ENCODE measurements around the gene NTM.
A peak's percentile ranks its signal among the peaks of the same experiment; 100 is the strongest.

NTM gene

GRCh38 chr11:132300283-132300682, 929.9 kb downstream of the NTM start:
- DNase-seq (ENCODE audit: insufficient read length, low spot score) (no peak), FAIRE-seq (no peak)
- TF ChIP-seq POU2F2 (IDR thresholded peaks at IDR 0.05; ENCODE audit: low read depth, low read length) = no peak
- no peak for TF ChIP-seq PAX5 (IDR thresholded peaks at IDR 0.05; ENCODE audit: insufficient read depth, low read length, severe bottlenecking)
- no peak for TF ChIP-seq SPI1 (IDR thresholded peaks at IDR 0.05; ENCODE audit: low read depth, low read length)

GRCh38 chr11:132301465-132301864, 931.0 kb downstream of the NTM start:
- DNase-seq (ENCODE audit: insufficient read length, low spot score) = no peak
- TF ChIP-seq PAX5 (IDR thresholded peaks at IDR 0.05; ENCODE audit: insufficient read depth, low read length, severe bottlenecking) (no peak), SPI1 (IDR thresholded peaks at IDR 0.05; ENCODE audit: low read depth, low read length) (no peak), POLR2A (IDR thresholded peaks at IDR 0.05; ENCODE audit: low read depth, low read length) (no peak), POU2F2 (IDR thresholded peaks at IDR 0.05; ENCODE audit: low read depth, low read length) (no peak), POLR2AphosphoS5 (IDR thresholded peaks at IDR 0.05; ENCODE audit: low read depth, low read length) (no peak), TAF1 (IDR thresholded peaks at IDR 0.05; ENCODE audit: low read depth, low read length) (no peak)
- no peak for FAIRE-seq

GRCh38 chr11:132301900-132302299, 931.5 kb downstream of the NTM start:
- DNase-seq (ENCODE audit: insufficient read length, low spot score) (no peak), FAIRE-seq (no peak)
- no peak for TF ChIP-seq POU2F2 (IDR thresholded peaks at IDR 0.05; ENCODE audit: low read depth, low read length)
- no peak for TF ChIP-seq PAX5 (IDR thresholded peaks at IDR 0.05; ENCODE audit: insufficient read depth, low read length, severe bottlenecking)

GRCh38 chr11:132307309-132308020, 937.0 kb downstream of the NTM start:
- no peak for DNase-seq (ENCODE audit: insufficient read length, low spot score)
- no peak for FAIRE-seq
- TF ChIP-seq SPI1 (IDR thresholded peaks at IDR 0.05; ENCODE audit: low read depth, low read length) (no peak), POLR2AphosphoS5 (IDR thresholded peaks at IDR 0.05; ENCODE audit: low read depth, low read length) (no peak), POLR2A (IDR thresholded peaks at IDR 0.05; ENCODE audit: low read depth, low read length) (no peak), POU2F2 (IDR thresholded peaks at IDR 0.05; ENCODE audit: low read depth, low read length) (no peak), TAF1 (IDR thresholded peaks at IDR 0.05; ENCODE audit: low read depth, low read length) (no peak)

- FAIRE-seq (no peak), DNase-seq (ENCODE audit: insufficient read length, low spot score) (no peak)
- TF ChIP-seq PAX5 (IDR thresholded peaks at IDR 0.05; ENCODE audit: insufficient read depth, low read length, severe bottlenecking) (no peak), POLR2AphosphoS5 (IDR thresholded peaks at IDR 0.05; ENCODE audit: low read depth, low read length) (no peak)
These were observed 940.3 kb downstream of the NTM start for GRCh38 chr11:132310390-132311375.

GRCh38 chr11:132311703-132312102, 941.3 kb downstream of the NTM start:
- FAIRE-seq = no peak
- DNase-seq (ENCODE audit: insufficient read length, low spot score) = no peak

GRCh38 chr11:132312161-132312560, 941.7 kb downstream of the NTM start:
- DNase-seq (ENCODE audit: insufficient read length, low spot score) = no peak
- FAIRE-seq = no peak
- TF ChIP-seq POLR2AphosphoS5 (IDR thresholded peaks at IDR 0.05; ENCODE audit: low read depth, low read length) (no peak), POU2F2 (IDR thresholded peaks at IDR 0.05; ENCODE audit: low read depth, low read length) (no peak), POLR2A (IDR thresholded peaks at IDR 0.05; ENCODE audit: low read depth, low read length) (no peak), TAF1 (IDR thresholded peaks at IDR 0.05; ENCODE audit: low read depth, low read length) (no peak), PAX5 (IDR thresholded peaks at IDR 0.05; ENCODE audit: insufficient read depth, low read length, severe bottlenecking) (no peak), SPI1 (IDR thresholded peaks at IDR 0.05; ENCODE audit: low read depth, low read length) (no peak)

More at GRCh38 chr11:132311703-132312102, 941.3 kb downstream of the NTM start:
- TF ChIP-seq POLR2A (IDR thresholded peaks at IDR 0.05; ENCODE audit: low read depth, low read length) = no peak
- no peak for TF ChIP-seq POLR2AphosphoS5 (IDR thresholded peaks at IDR 0.05; ENCODE audit: low read depth, low read length)
- no peak for TF ChIP-seq PAX5 (IDR thresholded peaks at IDR 0.05; ENCODE audit: insufficient read depth, low read length, severe bottlenecking)
- TF ChIP-seq TAF1 (IDR thresholded peaks at IDR 0.05; ENCODE audit: low read depth, low read length) = no peak
- no peak for TF ChIP-seq SPI1 (IDR thresholded peaks at IDR 0.05; ENCODE audit: low read depth, low read length)
- no peak for TF ChIP-seq POU2F2 (IDR thresholded peaks at IDR 0.05; ENCODE audit: low read depth, low read length)

- FAIRE-seq (peak; percentile 71), DNase-seq (ENCODE audit: insufficient read length, low spot score) (peak; percentile 42)
- no peak for TF ChIP-seq PAX5 (IDR thresholded peaks at IDR 0.05; ENCODE audit: insufficient read depth, low read length, severe bottlenecking)
- no peak for TF ChIP-seq POU2F2 (IDR thresholded peaks at IDR 0.05; ENCODE audit: low read depth, low read length)
- no peak for TF ChIP-seq SPI1 (IDR thresholded peaks at IDR 0.05; ENCODE audit: low read depth, low read length)
- no peak for TF ChIP-seq POLR2A (IDR thresholded peaks at IDR 0.05; ENCODE audit: low read depth, low read length)
- no peak for TF ChIP-seq POLR2AphosphoS5 (IDR thresholded peaks at IDR 0.05; ENCODE audit: low read depth, low read length)
- no peak for TF ChIP-seq TAF1 (IDR thresholded peaks at IDR 0.05; ENCODE audit: low read depth, low read length)
These were observed 942.3 kb downstream of the NTM start for GRCh38 chr11:132312701-132313111.

- DNase-seq (ENCODE audit: insufficient read length, low spot score) = no peak
- TF ChIP-seq POLR2A (IDR thresholded peaks at IDR 0.05; ENCODE audit: low read depth, low read length) (no peak), PAX5 (IDR thresholded peaks at IDR 0.05; ENCODE audit: insufficient read depth, low read length, severe bottlenecking) (no peak), SPI1 (IDR thresholded peaks at IDR 0.05; ENCODE audit: low read depth, low read length) (no peak), TAF1 (IDR thresholded peaks at IDR 0.05; ENCODE audit: low read depth, low read length) (no peak), POU2F2 (IDR thresholded peaks at IDR 0.05; ENCODE audit: low read depth, low read length) (no peak), POLR2AphosphoS5 (IDR thresholded peaks at IDR 0.05; ENCODE audit: low read depth, low read length) (no peak)
- no peak for FAIRE-seq
These were observed 944.6 kb downstream of the NTM start for GRCh38 chr11:132314911-132315455.

All from GM12891 (cell line).